Measurements from ENCODE around the gene MAPT.
"Not testable (repeated sequence)": the region's sequence is repeated elsewhere in the genome, so short reads cannot be mapped to it uniquely, and the experiment has no call there.

Gene MAPT

GRCh38 chr17:45902892-45903346, 8.6 kb downstream of the MAPT start:
- no peak for DNase-seq

GRCh38 chr17:45904866-45905265, 10.5 kb downstream of the MAPT start:
- no peak for DNase-seq

DNA sequence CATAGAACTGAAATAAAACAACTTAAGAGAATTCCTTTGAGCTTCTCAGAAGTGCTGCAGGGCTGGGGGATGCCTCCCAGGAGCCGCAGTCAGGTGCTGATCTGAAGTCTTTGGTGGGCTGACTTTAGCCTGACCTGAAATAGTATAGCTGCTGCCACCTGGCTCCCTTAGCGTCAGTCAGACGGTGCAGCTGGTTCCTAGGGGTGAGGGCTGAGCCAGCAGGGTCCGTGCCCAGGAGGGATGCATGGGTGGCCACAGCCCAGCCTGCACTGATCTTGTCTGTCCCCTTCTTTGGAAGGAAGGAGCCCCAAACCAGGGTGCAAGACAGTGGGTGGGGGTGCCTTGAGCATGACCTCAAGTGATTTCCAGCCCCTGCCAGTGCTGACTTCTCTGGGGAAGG, 11.5 kb downstream of the MAPT start:
- no peak for DNase-seq

DNA sequence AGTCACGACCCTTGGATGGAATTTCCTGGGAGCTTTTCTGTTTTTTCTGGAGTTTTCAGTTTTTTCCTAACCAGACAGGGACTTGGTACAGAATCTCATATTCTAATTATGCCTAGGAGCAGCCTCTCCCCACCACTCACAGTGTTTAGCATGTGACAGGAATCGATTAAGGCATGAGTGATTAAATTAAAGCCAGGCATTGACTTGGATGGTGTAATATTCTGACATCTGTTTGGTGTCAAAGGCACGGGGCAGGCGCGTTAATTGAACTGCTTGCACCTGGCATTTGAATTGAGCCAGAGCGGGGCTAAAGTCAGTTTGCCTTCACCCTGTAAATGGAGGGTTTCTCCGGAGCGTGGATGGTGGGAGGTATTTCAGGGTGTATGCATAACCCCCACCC, 11.9 kb downstream of the MAPT start:
- DNase-seq: no peak

DNA sequence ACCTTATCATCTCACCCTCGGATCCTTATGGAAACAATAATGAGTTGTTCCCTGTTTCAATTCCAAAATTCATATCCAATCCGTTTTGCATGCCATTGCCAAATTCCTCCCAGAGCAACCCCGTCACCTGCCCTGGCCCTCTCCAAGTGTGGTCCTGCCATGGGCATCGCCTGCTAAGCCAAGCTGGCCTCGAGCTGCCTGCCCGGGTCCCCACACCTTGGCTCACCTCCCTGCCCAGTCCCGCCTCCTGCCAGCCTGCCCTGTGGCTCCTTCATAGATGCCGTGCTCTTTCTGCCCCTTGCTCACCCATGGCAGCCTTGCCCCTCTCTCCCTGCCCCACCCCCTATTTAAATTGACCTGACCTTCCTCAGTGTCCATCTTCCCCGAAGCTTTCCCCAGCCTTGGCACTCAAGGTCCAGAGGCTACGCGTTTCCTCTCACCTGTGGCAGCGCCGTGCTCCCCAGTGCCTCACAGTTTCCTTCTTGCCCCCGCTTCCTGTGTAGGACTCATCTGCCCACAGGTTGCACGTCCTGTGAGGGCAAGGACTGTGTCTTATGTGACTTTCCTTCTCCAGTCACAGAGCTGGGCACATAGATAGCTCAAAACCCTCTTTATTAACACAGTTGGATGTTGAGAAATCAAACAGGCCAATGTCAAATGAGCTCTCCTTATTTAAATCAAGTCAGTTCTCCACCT, 12.7 kb downstream of the MAPT start:
- no peak for DNase-seq

GRCh38 chr17:45907750-45908395, 13.5 kb downstream of the MAPT start:
- DNase-seq: no peak

DNA sequence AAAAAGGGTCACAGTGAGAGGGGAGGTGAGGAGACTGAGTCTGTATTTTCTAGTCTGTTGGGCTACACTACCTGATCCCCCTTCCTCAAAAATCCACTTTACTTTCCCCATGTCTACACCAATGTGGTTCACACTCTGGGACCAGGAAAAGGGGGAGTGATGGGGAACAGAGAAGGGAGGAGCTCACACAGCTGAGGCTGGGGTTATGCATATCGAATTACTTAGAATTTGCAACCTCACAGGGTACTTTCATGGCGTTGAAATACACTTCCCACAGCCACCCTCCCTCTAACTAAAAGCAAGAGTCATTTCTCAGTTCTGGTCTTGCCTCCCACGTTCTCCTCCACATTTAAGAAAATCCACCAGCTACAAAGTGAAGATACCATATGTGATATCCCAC, 14.1 kb downstream of the MAPT start:
- no peak for DNase-seq

DNA sequence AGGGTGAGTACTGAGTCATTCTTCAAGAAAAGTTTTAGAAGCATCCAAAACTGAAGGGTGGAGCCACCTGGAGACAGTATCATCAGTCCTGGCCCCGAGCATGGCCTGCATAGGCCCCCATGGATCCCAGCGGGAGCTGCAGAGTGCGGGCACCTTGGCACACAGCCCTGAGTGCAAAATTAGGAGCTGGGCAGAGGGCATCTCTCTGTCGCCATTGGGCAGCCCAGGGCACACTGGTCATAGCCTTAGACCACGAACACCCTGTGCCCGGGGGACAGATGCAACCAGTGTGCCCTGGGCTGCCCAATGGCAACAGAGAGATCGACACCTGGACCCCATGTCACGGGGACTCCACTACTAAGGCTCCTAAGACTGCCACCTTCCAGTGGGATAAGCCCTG, 14.6 kb downstream of the MAPT start:
- DNase-seq: no peak

- no peak for DNase-seq
Measured at GRCh38 chr17:45910667-45911066, 16.3 kb downstream of the MAPT start.

- DNase-seq: no peak
Measured at GRCh38 chr17:45912319-45912718, 18.0 kb downstream of the MAPT start.

DNA sequence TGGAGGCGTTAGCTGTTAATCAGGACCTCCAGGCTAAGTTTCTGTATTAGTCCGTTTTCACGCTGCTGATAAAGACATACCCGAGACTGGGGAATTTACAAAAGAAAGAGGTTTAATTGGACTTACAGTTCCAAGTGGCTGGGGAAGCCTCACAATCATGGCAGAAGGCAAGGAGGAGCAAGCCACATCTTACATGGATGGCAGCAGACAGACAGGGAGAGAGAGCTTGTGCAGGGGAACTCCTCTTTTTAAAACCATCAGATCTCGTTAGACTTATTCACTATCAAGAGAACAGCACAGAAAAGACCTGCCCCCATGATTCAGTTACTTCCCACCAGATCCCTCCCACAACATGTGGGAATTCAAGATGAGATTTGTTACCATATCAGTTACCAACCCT, 18.7 kb downstream of the MAPT start:
- DNase-seq: not testable (repeated sequence)

GRCh38 chr17:45914047-45914717, 19.8 kb downstream of the MAPT start:
- no peak for DNase-seq

- no peak for DNase-seq
Measured at GRCh38 chr17:45915263-45915662, 20.9 kb downstream of the MAPT start.

DNA sequence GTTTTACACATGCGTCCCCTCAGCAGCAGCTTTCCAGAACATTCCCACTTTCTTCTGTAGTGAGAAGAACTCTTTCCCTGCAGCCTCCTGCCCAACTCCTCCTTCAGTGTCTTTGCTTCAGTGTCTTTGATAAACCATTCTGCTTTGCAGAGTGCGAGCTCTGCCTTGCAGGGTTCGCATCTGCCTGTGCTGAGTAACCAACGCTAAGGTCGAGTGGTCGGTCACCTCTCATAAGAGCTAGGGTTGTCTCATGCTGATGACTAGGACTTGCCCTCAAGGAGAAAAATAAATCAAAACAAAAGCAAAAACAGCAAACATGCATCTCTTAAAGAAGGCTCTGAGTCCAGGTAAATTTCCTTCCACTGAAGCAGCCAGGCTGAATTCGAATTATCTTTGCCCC, 22.7 kb downstream of the MAPT start:
- DNase-seq: no peak

DNA sequence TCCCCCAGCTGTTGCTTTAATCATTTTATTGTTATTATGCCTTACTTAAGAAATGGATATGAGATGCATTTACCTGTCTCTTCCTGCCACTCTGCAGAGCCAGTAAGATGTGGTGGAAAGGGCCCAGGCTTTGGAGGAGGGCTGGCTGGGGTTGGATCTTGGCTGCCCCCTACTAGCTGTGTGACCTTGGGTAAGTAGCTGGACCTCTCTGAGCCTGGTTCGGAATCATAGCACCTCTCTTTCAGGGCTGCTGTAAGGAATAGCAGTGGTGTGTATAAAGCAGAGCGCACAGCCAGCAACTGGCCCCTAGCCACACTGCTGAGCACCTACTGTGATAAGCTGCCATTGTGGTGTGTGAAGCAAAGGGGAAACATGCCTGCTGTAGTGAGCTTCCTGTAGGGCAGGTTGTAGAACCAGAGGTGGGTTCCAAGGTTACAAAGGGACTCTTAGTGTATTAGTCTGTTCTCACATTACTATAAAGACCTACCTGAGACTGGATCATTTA, 23.9 kb downstream of the MAPT start:
- DNase-seq: no peak

- DNase-seq: no peak
Measured at GRCh38 chr17:45919136-45919535, 24.8 kb downstream of the MAPT start.

- DNase-seq: no peak
Measured at GRCh38 chr17:45920083-45920482, 25.7 kb downstream of the MAPT start.

DNA sequence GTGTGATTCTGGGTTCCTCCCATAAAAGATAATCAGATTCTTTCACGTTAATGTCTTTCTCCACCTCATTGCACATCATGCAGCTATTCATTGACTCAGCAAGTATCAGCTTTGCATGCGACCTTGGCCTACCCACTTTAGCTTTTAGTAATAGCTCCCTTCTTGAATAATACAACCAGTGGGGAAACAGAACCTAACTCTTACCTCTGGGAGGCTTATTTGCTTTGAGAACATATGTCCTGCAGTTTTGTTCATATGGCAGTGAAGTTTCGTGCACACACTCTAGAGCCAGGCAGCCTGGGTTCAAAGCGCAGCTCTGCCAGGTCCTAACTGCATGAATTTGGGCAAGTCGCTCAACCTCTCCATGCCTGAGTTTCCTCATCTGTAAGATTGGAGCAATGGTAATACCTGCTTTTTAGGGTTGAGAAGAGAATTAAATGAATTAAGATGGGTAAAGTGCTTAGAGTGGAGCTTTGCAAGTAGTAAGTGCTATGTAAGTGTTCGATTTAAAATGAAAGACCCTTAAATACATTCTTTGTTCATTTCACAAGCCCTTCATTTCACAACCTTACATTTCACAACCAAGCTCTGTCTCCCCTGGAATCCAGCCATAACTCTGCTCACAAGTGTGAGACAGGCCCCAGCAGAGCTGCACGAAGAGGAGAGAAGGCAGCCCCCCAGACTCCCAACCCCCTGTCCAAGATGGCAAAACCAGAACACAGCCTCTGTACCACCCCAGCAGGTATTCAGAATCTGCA, 29.3 kb downstream of the MAPT start:
- no peak for DNase-seq

GRCh38 chr17:45924332-45924820, 30.0 kb downstream of the MAPT start:
- no peak for DNase-seq

- DNase-seq: no peak
Measured at GRCh38 chr17:45925311-45925710, 31.0 kb downstream of the MAPT start.

DNA sequence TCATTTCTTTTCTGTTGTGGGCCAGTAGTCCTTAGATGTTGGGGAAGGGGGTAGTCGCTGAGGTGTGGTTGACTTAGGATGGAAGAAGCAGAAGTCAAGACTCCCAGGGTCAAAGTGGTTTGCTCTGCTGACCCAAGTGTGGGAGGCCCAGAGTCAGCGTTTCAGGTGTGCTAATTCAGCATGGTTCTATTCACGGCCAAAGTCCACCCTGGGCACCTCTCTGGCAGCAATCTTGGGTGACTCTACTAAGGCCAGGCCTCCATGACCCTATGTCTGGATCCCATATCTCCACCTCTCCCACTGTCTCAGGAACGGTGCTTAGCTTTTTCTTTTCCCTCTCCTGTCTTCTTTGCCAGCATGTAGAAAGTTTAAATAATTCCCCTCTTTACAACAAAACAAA, 32.9 kb downstream of the MAPT start:
- no peak for DNase-seq

- DNase-seq: no peak
Measured at GRCh38 chr17:45929344-45929743, 35.0 kb downstream of the MAPT start.

GRCh38 chr17:45930420-45930951, 36.1 kb downstream of the MAPT start:
- DNase-seq: no peak
